Liver (tissue), 9 donors: ENCODE results near the gene MKI67. TPM values are rescaled to one million over a fixed set of nuclear protein-coding genes. Genes with fewer than 3 reads are reported as not detected.
A peak's percentile ranks its signal among the peaks of the same experiment; 100 is the strongest.

Experiments
- DNase-seq: peaks from one replicate; pipeline ENCODE4 v3.0.0-alpha.2; 2017; ENCODE audit warnings: low spot score
- H3K27ac ChIP-seq, 2 donors: one replicate each; pipeline ENCODE4 v1.7.0; 2013; ENCODE audit warnings: inconsistent platforms in 2 of 2, low read length in 2 of 2, control low read depth in 1 of 2, low read depth in 1 of 2, mild to moderate bottlenecking in 1 of 2
- H3K27me3 ChIP-seq, 4 donors: one replicate each; pipeline versions ENCODE4 v1.6.1 to v1.7.0; 2013; ENCODE audit warnings: low read length in 3 of 4, inconsistent platforms in 1 of 4, mild to moderate bottlenecking in 1 of 4, moderate library complexity in 1 of 4; ENCODE audit not compliant: control insufficient read depth in 4 of 4, insufficient read depth in 4 of 4
- H3K36me3 ChIP-seq, 4 donors: one replicate each; pipeline versions ENCODE4 v1.6.1 to v1.7.0; 2013; ENCODE audit warnings: low read length in 3 of 4, mild to moderate bottlenecking in 3 of 4, low read depth in 1 of 4, moderate library complexity in 1 of 4; ENCODE audit not compliant: control insufficient read depth in 4 of 4, insufficient read depth in 3 of 4
- H3K4me1 ChIP-seq, 4 donors: one replicate each; pipeline versions ENCODE4 v1.6.1 to v1.7.0; 2013; ENCODE audit warnings: low read length in 3 of 4, mild to moderate bottlenecking in 3 of 4, moderate library complexity in 1 of 4; ENCODE audit not compliant: control insufficient read depth in 4 of 4, insufficient read depth in 4 of 4
- H3K4me3 ChIP-seq, 3 donors: one replicate each; pipeline versions ENCODE4 v1.6.1 to v1.7.0; 2013; ENCODE audit warnings: low read length in 3 of 3, control low read depth in 1 of 3, low read depth in 1 of 3, mild to moderate bottlenecking in 1 of 3
- H3K9ac ChIP-seq, 2 donors: one replicate each; pipeline ENCODE4 v1.7.0; 2013; ENCODE audit warnings: low read length in 2 of 2, mild to moderate bottlenecking in 2 of 2, moderate library complexity in 2 of 2, control low read depth in 1 of 2, low read depth in 1 of 2
- H3K9me3 ChIP-seq, 4 donors: one replicate each; pipeline versions ENCODE4 v1.6.1 to v1.7.0; 2013; ENCODE audit warnings: low read length in 3 of 4; ENCODE audit not compliant: control insufficient read depth in 4 of 4
- ATF3 ChIP-seq: IDR thresholded peaks from 2 replicates; pipeline ENCODE4 v1.6.1; 2016; ENCODE audit warnings: antibody characterized with exemption
- CTCF ChIP-seq: fragments of 150-350 bp; IDR thresholded peaks from 2 replicates; pipeline ENCODE4 v1.5.1; 2017; ENCODE audit warnings: improper control_type of control experiment, low read depth, low read length; ENCODE audit not compliant: missing input control
- EGR1 ChIP-seq, 2 donors: IDR thresholded peaks; 2 replicates each; pipeline ENCODE4 v1.6.1; 2016 to 2018; ENCODE audit warnings: antibody characterized with exemption in 2 of 2, low read depth in 2 of 2
- FOXA1 ChIP-seq: IDR thresholded peaks from 2 replicates; pipeline ENCODE4 v1.6.1; 2016; ENCODE audit warnings: antibody characterized with exemption
- FOXA2 ChIP-seq: IDR thresholded peaks from 2 replicates; pipeline ENCODE4 v1.6.1; 2016; ENCODE audit warnings: antibody characterized with exemption
- GABPA ChIP-seq, 2 donors: IDR thresholded peaks in 1 of 2; conservative IDR thresholded peaks in 1 of 2; 2 replicates each; pipeline ENCODE4 v1.6.1; 2016; ENCODE audit warnings: antibody characterized with exemption in 2 of 2, mild to moderate bottlenecking in 1 of 2, moderate library complexity in 1 of 2
- HNF4A ChIP-seq, 2 donors: conservative IDR thresholded peaks; 2 replicates each; pipeline ENCODE4 v1.6.1; 2016; ENCODE audit warnings: antibody characterized with exemption in 2 of 2, mild to moderate bottlenecking in 2 of 2
- HNF4G ChIP-seq: IDR thresholded peaks from 2 replicates; pipeline ENCODE4 v1.6.1; 2016; ENCODE audit warnings: antibody characterized with exemption
- NR2F2 ChIP-seq: IDR thresholded peaks from 2 replicates; pipeline ENCODE4 v1.6.1; 2016; ENCODE audit warnings: antibody characterized with exemption
- RAD21 ChIP-seq, 2 donors: IDR thresholded peaks; 2 replicates each; pipeline ENCODE4 v1.6.1; 2016; ENCODE audit warnings: antibody characterized with exemption in 2 of 2, mild to moderate bottlenecking in 2 of 2
- SP1 ChIP-seq: IDR thresholded peaks from 2 replicates; pipeline ENCODE4 v1.6.1; 2018; ENCODE audit warnings: antibody characterized with exemption, mild to moderate bottlenecking
- TAF1 ChIP-seq: conservative IDR thresholded peaks from 2 replicates; pipeline ENCODE4 v1.6.1; 2016; ENCODE audit warnings: antibody characterized with exemption, mild to moderate bottlenecking
- YY1 ChIP-seq: IDR thresholded peaks from 2 replicates; pipeline ENCODE4 v1.6.1; 2016; ENCODE audit warnings: antibody characterized with exemption, mild to moderate bottlenecking
- WGBS: extraction: QIAGEN DNeasy Blood & Tissue Kit; methylation state at CpG from one replicate; pipeline ENCODE4 v1.1.7; 2013; 5-methylcytosine and 5-hydroxymethylcytosine counted together
- polyA plus RNA-seq, 2 donors: library from polyadenylated mRNA; stranded (reverse) in 1 of 2; unstranded in 1 of 2; fragments of 200-250 nt in 1 of 2; fragments of >200 nt in 1 of 2; fragmentation: Nextera tagmentation in 1 of 2; extraction: Ambion mirVana in 1 of 2; gene quantifications; one replicate each; pipeline versions ENCODE4 v1.2.1 to v1.2.3, GENCODE V29; 2013 to 2015
- total RNA-seq, 2 donors: library from RNA; depleted of rRNA; stranded (reverse); fragments of >200 nt; gene quantifications; one replicate each; pipeline ENCODE4 v1.2.3, GENCODE V29; 2014
- TF ChIP-seq, protein P1 (sequence below): IDR thresholded peaks from 2 replicates; pipeline ENCODE4 v1.6.1; 2016; ENCODE audit warnings: antibody characterized with exemption, mild to moderate bottlenecking
- TF ChIP-seq, protein P2 (sequence below): IDR thresholded peaks from 2 replicates; pipeline ENCODE4 v1.6.1; 2016; ENCODE audit warnings: antibody characterized with exemption
- TF ChIP-seq, protein P3 (sequence below): IDR thresholded peaks from 2 replicates; pipeline ENCODE4 v1.6.1; 2016; ENCODE audit warnings: antibody characterized with exemption
- donor health status: healthy.
- donor health status: healthy.
- donor health status: healthy.
- donor health status: healthy.
- donor health status: healthy.

Gene MKI67
- total and polyA plus RNA-seq, 4 donors, result 0.25 to 54.5 (median 1.1) TPM

DNA sequence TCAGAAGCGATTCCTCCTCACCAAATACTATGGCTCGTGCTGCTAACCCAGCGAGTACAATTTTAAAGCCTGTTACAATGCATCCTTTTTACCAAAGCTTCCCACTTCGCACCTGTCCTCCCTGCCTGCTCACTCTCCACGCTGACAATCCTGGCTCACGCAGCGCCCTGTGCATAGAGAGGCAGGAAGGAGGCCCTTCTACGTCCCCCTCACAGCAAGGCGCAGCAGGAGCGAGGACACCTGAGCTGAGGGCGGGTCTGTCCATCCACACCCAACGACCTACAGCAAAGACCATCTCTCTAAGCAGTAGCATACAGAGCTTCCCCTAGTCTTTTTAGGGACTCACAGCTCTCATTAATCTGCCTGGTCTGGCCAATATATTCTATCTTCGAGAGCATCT, 46.0 kb downstream of the MKI67 start (continued):
- TF ChIP-seq EGR1 (IDR thresholded peaks at IDR 0.05; ENCODE audit: low read depth in 2 of 2), result no peak
- no peak for TF ChIP-seq CTCF
- TF ChIP-seq HNF4G, result no peak

GRCh38 chr10:128078136-128078969, 47.9 kb downstream of the MKI67 start:
- peaks cover 0 to 6% (median 0%) of the 10 kb centered on the region in 4 donors for H3K36me3 ChIP-seq
- H3K27ac ChIP-seq, result no peak overlapping the region
- 51% methylated on average over 17 of the region's 17 CpGs for WGBS
- H3K4me1 ChIP-seq, result no peaks in the 10 kb centered on the region
- no peak overlapping the region for H3K4me3 ChIP-seq
- peak; percentile 76 for TF ChIP-seq CTCF
- TF ChIP-seq, protein P1, sequence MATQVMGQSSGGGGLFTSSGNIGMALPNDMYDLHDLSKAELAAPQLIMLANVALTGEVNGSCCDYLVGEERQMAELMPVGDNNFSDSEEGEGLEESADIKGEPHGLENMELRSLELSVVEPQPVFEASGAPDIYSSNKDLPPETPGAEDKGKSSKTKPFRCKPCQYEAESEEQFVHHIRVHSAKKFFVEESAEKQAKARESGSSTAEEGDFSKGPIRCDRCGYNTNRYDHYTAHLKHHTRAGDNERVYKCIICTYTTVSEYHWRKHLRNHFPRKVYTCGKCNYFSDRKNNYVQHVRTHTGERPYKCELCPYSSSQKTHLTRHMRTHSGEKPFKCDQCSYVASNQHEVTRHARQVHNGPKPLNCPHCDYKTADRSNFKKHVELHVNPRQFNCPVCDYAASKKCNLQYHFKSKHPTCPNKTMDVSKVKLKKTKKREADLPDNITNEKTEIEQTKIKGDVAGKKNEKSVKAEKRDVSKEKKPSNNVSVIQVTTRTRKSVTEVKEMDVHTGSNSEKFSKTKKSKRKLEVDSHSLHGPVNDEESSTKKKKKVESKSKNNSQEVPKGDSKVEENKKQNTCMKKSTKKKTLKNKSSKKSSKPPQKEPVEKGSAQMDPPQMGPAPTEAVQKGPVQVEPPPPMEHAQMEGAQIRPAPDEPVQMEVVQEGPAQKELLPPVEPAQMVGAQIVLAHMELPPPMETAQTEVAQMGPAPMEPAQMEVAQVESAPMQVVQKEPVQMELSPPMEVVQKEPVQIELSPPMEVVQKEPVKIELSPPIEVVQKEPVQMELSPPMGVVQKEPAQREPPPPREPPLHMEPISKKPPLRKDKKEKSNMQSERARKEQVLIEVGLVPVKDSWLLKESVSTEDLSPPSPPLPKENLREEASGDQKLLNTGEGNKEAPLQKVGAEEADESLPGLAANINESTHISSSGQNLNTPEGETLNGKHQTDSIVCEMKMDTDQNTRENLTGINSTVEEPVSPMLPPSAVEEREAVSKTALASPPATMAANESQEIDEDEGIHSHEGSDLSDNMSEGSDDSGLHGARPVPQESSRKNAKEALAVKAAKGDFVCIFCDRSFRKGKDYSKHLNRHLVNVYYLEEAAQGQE, result no peak
- peak; percentile 81 to 85 for TF ChIP-seq RAD21 (IDR thresholded peaks at IDR 0.05)
- TF ChIP-seq TAF1, result no peak
- peaks cover 0 to 3% (median 0%) of the 10 kb centered on the region in 4 donors for H3K27me3 ChIP-seq
- peak; percentile 69 for DNase-seq
- no peaks in the 10 kb centered on the region for H3K9me3 ChIP-seq
- H3K9ac ChIP-seq, result no peak overlapping the region

DNA sequence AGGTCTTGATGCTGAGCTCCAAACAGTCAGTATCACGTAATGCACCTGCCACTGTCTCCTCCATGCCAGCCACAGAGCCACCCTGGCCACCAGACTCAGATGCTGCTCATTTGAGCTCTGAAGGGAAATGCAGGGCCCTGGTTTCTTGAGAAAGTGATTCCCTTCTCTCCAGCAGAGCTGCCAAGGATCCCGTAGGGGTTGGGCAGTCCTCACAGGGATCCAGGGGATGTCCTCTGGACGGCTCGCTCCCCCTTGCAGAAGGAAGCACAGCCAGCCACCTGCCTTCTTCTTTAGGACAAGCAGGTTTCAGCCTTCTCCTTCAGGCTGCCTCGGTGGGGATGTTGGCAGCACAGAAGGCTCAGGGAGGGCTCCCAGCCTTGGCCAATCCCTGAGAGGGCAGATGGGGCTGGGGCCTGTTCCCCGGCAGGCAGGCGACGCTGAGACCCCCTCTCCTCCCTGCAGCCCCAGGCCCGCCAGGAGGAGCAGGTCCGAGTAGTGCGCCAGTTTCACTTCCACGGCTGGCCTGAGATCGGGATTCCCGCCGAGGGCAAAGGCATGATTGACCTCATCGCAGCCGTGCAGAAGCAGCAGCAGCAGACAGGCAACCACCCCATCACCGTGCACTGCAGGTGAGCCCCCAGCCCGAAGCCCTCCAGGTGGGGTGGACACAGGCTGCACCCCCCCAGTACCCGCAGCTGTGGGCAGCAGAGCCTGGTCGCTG, 48.9 kb downstream of the MKI67 start:
- Histone ChIP-seq H3K27me3 (peaks cover 0 to 3% (median 0%) of the 10 kb centered on the region in 4 donors), H3K36me3 (peaks cover 0 to 6% (median 0%) of the 10 kb centered on the region in 4 donors), H3K27ac (no peak overlapping the region), H3K4me1 (no peaks in the 10 kb centered on the region), H3K4me3 (no peak overlapping the region), H3K9ac (no peak overlapping the region), H3K9me3 (no peaks in the 10 kb centered on the region)
- no peak for DNase-seq
- 80% methylated on average over 21 of the region's 21 CpGs for WGBS
- TF ChIP-seq ATF3 (no peak), HNF4A (conservative IDR thresholded peaks at IDR 0.05) (no peak), YY1 (no peak), FOXA1 (no peak), NR2F2 (no peak), EGR1 (IDR thresholded peaks at IDR 0.05; ENCODE audit: low read depth in 2 of 2) (no peak), GABPA (IDR thresholded peaks at IDR 0.05 in 1 of 2, conservative IDR thresholded peaks at IDR 0.05 in 1 of 2) (no peak), SP1 (no peak), HNF4G (no peak), FOXA2 (no peak), TAF1 (no peak)
- TF ChIP-seq, protein P2, sequence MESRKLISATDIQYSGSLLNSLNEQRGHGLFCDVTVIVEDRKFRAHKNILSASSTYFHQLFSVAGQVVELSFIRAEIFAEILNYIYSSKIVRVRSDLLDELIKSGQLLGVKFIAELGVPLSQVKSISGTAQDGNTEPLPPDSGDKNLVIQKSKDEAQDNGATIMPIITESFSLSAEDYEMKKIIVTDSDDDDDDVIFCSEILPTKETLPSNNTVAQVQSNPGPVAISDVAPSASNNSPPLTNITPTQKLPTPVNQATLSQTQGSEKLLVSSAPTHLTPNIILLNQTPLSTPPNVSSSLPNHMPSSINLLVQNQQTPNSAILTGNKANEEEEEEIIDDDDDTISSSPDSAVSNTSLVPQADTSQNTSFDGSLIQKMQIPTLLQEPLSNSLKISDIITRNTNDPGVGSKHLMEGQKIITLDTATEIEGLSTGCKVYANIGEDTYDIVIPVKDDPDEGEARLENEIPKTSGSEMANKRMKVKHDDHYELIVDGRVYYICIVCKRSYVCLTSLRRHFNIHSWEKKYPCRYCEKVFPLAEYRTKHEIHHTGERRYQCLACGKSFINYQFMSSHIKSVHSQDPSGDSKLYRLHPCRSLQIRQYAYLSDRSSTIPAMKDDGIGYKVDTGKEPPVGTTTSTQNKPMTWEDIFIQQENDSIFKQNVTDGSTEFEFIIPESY, result no peak
- TF ChIP-seq, protein P3, sequence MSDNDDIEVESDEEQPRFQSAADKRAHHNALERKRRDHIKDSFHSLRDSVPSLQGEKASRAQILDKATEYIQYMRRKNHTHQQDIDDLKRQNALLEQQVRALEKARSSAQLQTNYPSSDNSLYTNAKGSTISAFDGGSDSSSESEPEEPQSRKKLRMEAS, result no peak
